Hair follicle dermal papilla cell (primary cell): ENCODE measurements around the gene EIF2B5. TPM values are rescaled to one million over a fixed set of nuclear protein-coding genes. Genes with fewer than 3 reads are reported as not detected.

ENCODE experiments used
- small RNA-seq: library from RNA; depleted of rRNA; stranded (forward); fragments of <200 nt; gene quantifications from one replicate; pipeline ENCODE3, GENCODE V24; 2012
- total RNA-seq: library from RNA; depleted of rRNA; stranded (reverse); fragments of >200 nt; gene quantifications from 2 replicates; pipeline ENCODE4 v1.2.3, GENCODE V29; 2012

Gene EIF2B5
- total RNA-seq: 27.7 and 34.7 TPM in 2 replicates

GRCh38 chr3:184135149-184135910 lies at the start of gene EIF2B5:
Gene EIF2B5, plus strand, starts transcription at chr3:184135358. Its CDS starts 28 bp downstream, at chr3:184135386.

GRCh38 chr3:184096811-184097383 lies 38.3 kb upstream of the EIF2B5 start, which contains the start of gene HTR3E:
Gene HTR3E, plus strand, starts transcription at chr3:184097064. Its CDS starts 466 bp downstream, at chr3:184097530.

GRCh38 chr3:184154885-184155643 lies 19.9 kb downstream of the EIF2B5 start, which contains the start of gene DVL3:
Gene DVL3, plus strand, starts transcription at chr3:184155377. Its CDS starts 259 bp downstream, at chr3:184155636.

GRCh38 chr3:184174646-184175492 lies 39.7 kb downstream of the EIF2B5 start, which contains the start of gene AP2M1:
Gene AP2M1, plus strand, starts transcription at chr3:184174855. Its CDS starts 2,139 bp downstream, at chr3:184176994.

GRCh38 chr3:184186184-184186901 lies 51.2 kb downstream of the EIF2B5 start, which contains the start of gene ABCF3:
Gene ABCF3, plus strand, starts transcription at chr3:184186199. Its CDS starts 9 bp downstream, at chr3:184186208.

Small RNA genes lying within 50 kb of the gene (small RNA-seq; reads per million reads assigned to genes)
- gene RF00019: not detected

Other genes with a start within 250 kb of the EIF2B5 start
- 13.0 and 20.6 TPM in 2 replicates for gene ABCC5, start 117.5 kb upstream of the EIF2B5 start, total RNA-seq
- gene HTR3D, start 103.6 kb upstream of the EIF2B5 start, total RNA-seq: not detected in 2 replicates
- gene HTR3C, start 82.3 kb upstream of the EIF2B5 start, total RNA-seq: not detected in 2 replicates
- gene HTR3E, start 38.3 kb upstream of the EIF2B5 start, total RNA-seq: not detected in 2 replicates
- 38.9 and 48.4 TPM in 2 replicates for gene DVL3, start 20.0 kb downstream of the EIF2B5 start, total RNA-seq
- 352 and 438 TPM in 2 replicates for gene AP2M1, start 39.5 kb downstream of the EIF2B5 start, total RNA-seq
- 43.1 and 51.6 TPM in 2 replicates for gene ABCF3, start 50.8 kb downstream of the EIF2B5 start, total RNA-seq
- not detected in 2 replicates for gene VWA5B2, start 94.2 kb downstream of the EIF2B5 start, total RNA-seq
- gene ALG3, start 113.6 kb downstream of the EIF2B5 start, total RNA-seq: 25.5 and 28.2 TPM in 2 replicates
- gene EEF1AKMT4, start 114.3 kb downstream of the EIF2B5 start, total RNA-seq: 4.7 TPM in 2 replicates
- 0.16 TPM in 1 of 2 replicates, not detected in the other for gene CAMK2N2, start 126.2 kb downstream of the EIF2B5 start, total RNA-seq
- not detected in 2 replicates for gene ECE2, start 140.7 kb downstream of the EIF2B5 start, total RNA-seq
- gene PSMD2, start 163.9 kb downstream of the EIF2B5 start, total RNA-seq: 213 and 248 TPM in 2 replicates
- gene EIF4G1, start 179.2 kb downstream of the EIF2B5 start, total RNA-seq: 274 and 300 TPM in 2 replicates
- 10.0 and 11.4 TPM in 2 replicates for gene FAM131A, start 202.2 kb downstream of the EIF2B5 start, total RNA-seq
- gene CLCN2, start 226.2 kb downstream of the EIF2B5 start, total RNA-seq: 3.8 and 5.2 TPM in 2 replicates
- gene POLR2H, start 226.4 kb downstream of the EIF2B5 start, total RNA-seq: 35.4 and 42.9 TPM in 2 replicates
- 0.12 TPM in 1 of 2 replicates, not detected in the other for gene THPO, start 242.8 kb downstream of the EIF2B5 start, total RNA-seq
- gene CHRD, start 244.7 kb downstream of the EIF2B5 start, total RNA-seq: 0.36 and 0.65 TPM in 2 replicates